Suppressor macrophage treated with lipopolysaccharide for 1 hour (primary cell): ENCODE measurements around the gene MED17.

ENCODE experiments used
- DNase-seq, 3 donors: peaks; one replicate each; pipeline ENCODE4 v3.0.0-alpha.2; 2020 to 2022

MED17 gene

GRCh38 chr11:93784145-93784934 lies at the start of gene MED17:
MED17 (plus strand) TSS chr11:93784282; CDS start chr11:93784514, 232 bp downstream.
- peak; percentile 93 to 95 (median 95) for DNase-seq

GRCh38 chr11:93734427-93735222 lies 49.5 kb upstream of the MED17 start:
- no peak for DNase-seq

GRCh38 chr11:93735627-93736026 lies 48.5 kb upstream of the MED17 start:
- no peak for DNase-seq

- DNase-seq = peak in 1 of 3 donors; percentile 32
These were observed 48.0 kb upstream of the MED17 start for GRCh38 chr11:93736129-93736528.

GRCh38 chr11:93737904-93738612 lies 46.0 kb upstream of the MED17 start:
- no peak for DNase-seq

GRCh38 chr11:93738647-93739081 lies 45.4 kb upstream of the MED17 start:
- DNase-seq = no peak

- peak; percentile 3 to 32 (median 27) for DNase-seq
These were observed 43.9 kb upstream of the MED17 start for GRCh38 chr11:93740031-93740729.

GRCh38 chr11:93740730-93741093 lies 43.4 kb upstream of the MED17 start:
- peak; percentile 76 to 82 (median 81) for DNase-seq

- DNase-seq = peak; percentile 98 to 100 (median 99)
These were observed 42.8 kb upstream of the MED17 start, which contains the start of the genes C11orf54 and TAF1D for GRCh38 chr11:93741094-93741881. C11orf54 (plus strand) TSS chr11:93741672; CDS start chr11:93747394, 5,722 bp downstream. TAF1D (minus strand) TSS chr11:93741495; CDS start chr11:93739304, 2,191 bp downstream.

GRCh38 chr11:93741882-93742226 lies 42.2 kb upstream of the MED17 start:
- DNase-seq = no peak

GRCh38 chr11:93743291-93743690 lies 40.8 kb upstream of the MED17 start:
- DNase-seq = no peak

- DNase-seq = no peak
These were observed 39.4 kb upstream of the MED17 start for GRCh38 chr11:93744669-93745004.

GRCh38 chr11:93745005-93745755 lies 38.9 kb upstream of the MED17 start:
- peak in 1 of 3 donors; percentile 6 for DNase-seq

GRCh38 chr11:93746101-93746500 lies 38.0 kb upstream of the MED17 start:
- no peak for DNase-seq

GRCh38 chr11:93747122-93747521 lies 37.0 kb upstream of the MED17 start:
- no peak for DNase-seq

- no peak for DNase-seq
These were observed 33.1 kb upstream of the MED17 start for GRCh38 chr11:93751001-93751400.

GRCh38 chr11:93753241-93753640 lies 30.8 kb upstream of the MED17 start:
- no peak for DNase-seq

GRCh38 chr11:93756748-93757147 lies 27.3 kb upstream of the MED17 start:
- no peak for DNase-seq

GRCh38 chr11:93757301-93757700 lies 26.8 kb upstream of the MED17 start:
- no peak for DNase-seq

GRCh38 chr11:93757924-93758865 lies 25.9 kb upstream of the MED17 start:
- DNase-seq = no peak
